Measurements from ENCODE around the gene ANKRD6. TPM values are rescaled to one million over a fixed set of nuclear protein-coding genes. Genes with fewer than 3 reads are reported as not detected.

ANKRD6 gene
- total RNA-seq, 2 experiments from 2014 or later, result 2.4 to 7.0 TPM

- no TSS peak for BruUV-seq (replicated peaks)
- intact Hi-C loops (cut with micrococcal nuclease; ENCODE audit: unreplicated experiment), result no loop called here
- POLR2A ChIA-PET, result no interaction called here
Measured at GRCh38 chr6:89562093-89562973, 129.4 kb downstream of the ANKRD6 start.

GRCh38 chr6:89563866-89564265 is 130.9 kb downstream of the ANKRD6 start:
- no peak overlapping the region for H2AFZ ChIP-seq (ENCODE audit: low read length)
- CTCF ChIA-PET (ENCODE audit: unreplicated experiment), result no interaction called here
- no peaks in the 10 kb centered on the region for H3K4me1 ChIP-seq (ENCODE audit: insufficient read depth, low read length, poor library complexity, severe bottlenecking)
- H3K27ac ChIP-seq (ENCODE audit: low read depth, low read length, poor library complexity, severe bottlenecking), result no peak overlapping the region
- no peaks in the 10 kb centered on the region for H3K9me2 ChIP-seq (ENCODE audit: insufficient read depth, low read length)
- no peak overlapping the region for H3K4me3 ChIP-seq (ENCODE audit: low read depth, low read length, poor library complexity, severe bottlenecking)
- intact Hi-C loops (cut with micrococcal nuclease; ENCODE audit: unreplicated experiment), result no loop called here
- POLR2A ChIA-PET, result no interaction called here
- no peaks in the 10 kb centered on the region for H4K20me1 ChIP-seq (ENCODE audit: insufficient read depth, low read length)
- no peaks in the 10 kb centered on the region for H3K9me3 ChIP-seq (ENCODE audit: low read length)
- no peak for TF ChIP-seq CTCF (conservative IDR thresholded peaks at IDR 0.05; ENCODE audit: low read length)
- no peak for TF ChIP-seq EZH2phosphoT487 (IDR thresholded peaks at IDR 0.05; ENCODE audit: borderline replicate concordance, low read depth, low read length)
- DNase-seq (ENCODE audit: low spot score), result no peak
- BruUV-seq (replicated peaks), result no TSS peak
- H3K4me2 ChIP-seq (ENCODE audit: low read length), result no peak overlapping the region
- H3K79me2 ChIP-seq (ENCODE audit: insufficient read depth, low read depth, low read length), result no peaks in the 10 kb centered on the region
- H3K36me3 ChIP-seq (ENCODE audit: insufficient read depth, low read length), result no peaks in the 10 kb centered on the region

More at GRCh38 chr6:89562093-89562973, 129.4 kb downstream of the ANKRD6 start:
- Histone ChIP-seq H3K9me2 (ENCODE audit: insufficient read depth, low read length) (no peaks in the 10 kb centered on the region), H3K9me3 (ENCODE audit: low read length) (no peaks in the 10 kb centered on the region), H3K79me2 (ENCODE audit: insufficient read depth, low read depth, low read length) (no peaks in the 10 kb centered on the region), H3K4me3 (ENCODE audit: low read depth, low read length, poor library complexity, severe bottlenecking) (no peak overlapping the region), H3K4me2 (ENCODE audit: low read length) (no peak overlapping the region), H4K20me1 (ENCODE audit: insufficient read depth, low read length) (no peaks in the 10 kb centered on the region), H3K36me3 (ENCODE audit: insufficient read depth, low read length) (no peaks in the 10 kb centered on the region), H2AFZ (ENCODE audit: low read length) (no peak overlapping the region), H3K4me1 (ENCODE audit: insufficient read depth, low read length, poor library complexity, severe bottlenecking) (no peaks in the 10 kb centered on the region), H3K27ac (ENCODE audit: low read depth, low read length, poor library complexity, severe bottlenecking) (no peak overlapping the region)
- CTCF ChIA-PET (ENCODE audit: unreplicated experiment), result no interaction called here
- TF ChIP-seq CTCF (conservative IDR thresholded peaks at IDR 0.05; ENCODE audit: low read length), result no peak
- no peak for TF ChIP-seq EZH2phosphoT487 (IDR thresholded peaks at IDR 0.05; ENCODE audit: borderline replicate concordance, low read depth, low read length)
- DNase-seq (ENCODE audit: low spot score), result no peak
